Smooth muscle cell (in vitro differentiated cells): ENCODE measurements around the gene NOXO1. TPM values are rescaled to one million over a fixed set of nuclear protein-coding genes. Genes with fewer than 3 reads are reported as not detected.

Experiments used
- DNase-seq: peaks from one replicate; lab custom pipeline; 2025; ENCODE audit not compliant: unreplicated experiment; lab: John Stamatoyannopoulos, UW
- H2AFZ ChIP-seq: fragments of 200-600 bp; sonication (generic); 2 replicates; pipeline ENCODE4 v1.6.0; 2016; ENCODE audit warnings: antibody characterized with exemption, low read depth, mild to moderate bottlenecking
- H3F3A ChIP-seq: fragments of 200-600 bp; sonication (generic); 2 replicates; pipeline ENCODE4 v1.6.0; 2017; ENCODE audit warnings: antibody characterized with exemption, low read depth
- H3K27ac ChIP-seq: fragments of 200-600 bp; sonication (generic); 2 replicates; pipeline ENCODE4 v1.5.1; 2016; ENCODE audit warnings: low read depth, mild to moderate bottlenecking
- H3K27me3 ChIP-seq: fragments of 200-600 bp; sonication (generic); 2 replicates; pipeline ENCODE4 v1.6.1; 2016; ENCODE audit warnings: low read depth, mild to moderate bottlenecking
- H3K36me3 ChIP-seq: fragments of 200-600 bp; sonication (generic); 2 replicates; pipeline ENCODE4 v1.5.1; 2016; ENCODE audit warnings: low read depth
- H3K4me1 ChIP-seq: fragments of 200-600 bp; sonication (generic); 2 replicates; pipeline ENCODE4 v1.5.1; 2016; ENCODE audit warnings: low read depth
- H3K4me2 ChIP-seq: fragments of 200-600 bp; sonication (generic); 2 replicates; pipeline ENCODE4 v1.6.0; 2016; ENCODE audit warnings: mild to moderate bottlenecking
- H3K4me3 ChIP-seq: fragments of 200-600 bp; sonication (generic); 2 replicates; pipeline ENCODE4 v1.5.1; 2016; ENCODE audit warnings: mild to moderate bottlenecking
- H3K79me2 ChIP-seq: fragments of 200-600 bp; sonication (generic); 2 replicates; pipeline ENCODE4 v1.6.0; 2016; ENCODE audit warnings: low read depth, mild to moderate bottlenecking
- H3K9ac ChIP-seq: fragments of 200-600 bp; sonication (generic); 2 replicates; pipeline ENCODE4 v1.6.0; 2016; ENCODE audit warnings: low read depth
- H3K9me3 ChIP-seq: fragments of 200-600 bp; sonication (generic); replicated peaks from 2 replicates; pipeline ENCODE4 v1.5.1; 2016; ENCODE audit warnings: low read depth
- H4K20me1 ChIP-seq: fragments of 200-600 bp; sonication (generic); 2 replicates; pipeline ENCODE4 v1.6.0; 2016; ENCODE audit warnings: low read depth
- WGBS: methylation state at CpG from one replicate; pipeline ENCODE4 v1.1.7; 2016; ENCODE audit warnings: low lambda C conversion rate; 5-methylcytosine and 5-hydroxymethylcytosine counted together
- polyA plus RNA-seq: library from polyadenylated mRNA; unstranded; fragments of >200 nt; fragmentation: Nextera tagmentation; extraction: Ambion mirVana; gene quantifications from 2 replicates; pipeline ENCODE4 v1.2.1, GENCODE V29; 2016
- total RNA-seq: library from RNA; depleted of rRNA; stranded (reverse); fragments of >200 nt; gene quantifications from 2 replicates; pipeline ENCODE4 v1.2.3, GENCODE V29; 2014
- TF ChIP-seq, protein P1 (sequence below): fragments of 200-600 bp; sonication (generic); IDR thresholded peaks from 2 replicates; pipeline ENCODE4 v1.5.1; 2017; ENCODE audit warnings: borderline replicate concordance, mild to moderate bottlenecking, antibody characterized with exemption; ENCODE audit not compliant: insufficient read depth, poor library complexity, severe bottlenecking

NOXO1 gene
- total and polyA plus RNA-seq, 2 experiments from 2014 or later = 0.13 to 0.35 TPM

DNA sequence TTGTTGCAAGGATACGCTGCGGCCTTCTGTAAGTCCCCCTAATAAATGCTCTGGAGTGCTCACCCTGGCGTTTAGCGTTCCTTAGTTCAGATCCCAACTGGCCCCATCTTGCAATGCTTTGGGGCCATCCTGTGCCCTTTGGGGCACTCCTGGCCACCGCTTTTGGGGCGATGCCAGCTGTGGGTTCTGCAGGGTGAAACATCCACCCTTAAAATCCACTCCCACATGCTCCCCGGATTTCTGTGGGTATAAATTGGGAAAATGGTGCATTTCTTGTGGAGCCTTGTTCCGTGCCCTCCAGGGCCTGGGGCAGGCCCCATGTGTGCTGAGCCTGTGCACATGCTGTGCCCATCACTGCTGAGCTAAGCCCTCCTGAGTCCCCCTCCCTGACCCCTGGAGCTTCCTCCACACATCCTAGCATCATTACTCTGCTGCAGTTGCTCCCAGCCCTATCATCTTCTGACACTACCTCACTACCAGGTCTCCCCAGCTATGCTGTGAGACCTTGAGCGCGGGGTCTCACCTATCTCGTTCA lies 44.3 kb downstream of the NOXO1 start:
- no peak for DNase-seq
- H3K79me2 ChIP-seq = no peaks in the 10 kb centered on the region
- H3K4me3 ChIP-seq = no peak overlapping the region
- no peak overlapping the region for H2AFZ ChIP-seq
- no peaks in the 10 kb centered on the region for H3K9me3 ChIP-seq
- peaks cover under 1% of the 10 kb centered on the region for H3K4me1 ChIP-seq
- no peak overlapping the region for H3K27ac ChIP-seq
- no peak overlapping the region for H3K9ac ChIP-seq
- H4K20me1 ChIP-seq = no peaks in the 10 kb centered on the region
- no peaks in the 10 kb centered on the region for H3F3A ChIP-seq
- 98% methylated on average over 11 of the region's 11 CpGs for WGBS
- no peaks in the 10 kb centered on the region for H3K36me3 ChIP-seq
- TF ChIP-seq, protein P1, sequence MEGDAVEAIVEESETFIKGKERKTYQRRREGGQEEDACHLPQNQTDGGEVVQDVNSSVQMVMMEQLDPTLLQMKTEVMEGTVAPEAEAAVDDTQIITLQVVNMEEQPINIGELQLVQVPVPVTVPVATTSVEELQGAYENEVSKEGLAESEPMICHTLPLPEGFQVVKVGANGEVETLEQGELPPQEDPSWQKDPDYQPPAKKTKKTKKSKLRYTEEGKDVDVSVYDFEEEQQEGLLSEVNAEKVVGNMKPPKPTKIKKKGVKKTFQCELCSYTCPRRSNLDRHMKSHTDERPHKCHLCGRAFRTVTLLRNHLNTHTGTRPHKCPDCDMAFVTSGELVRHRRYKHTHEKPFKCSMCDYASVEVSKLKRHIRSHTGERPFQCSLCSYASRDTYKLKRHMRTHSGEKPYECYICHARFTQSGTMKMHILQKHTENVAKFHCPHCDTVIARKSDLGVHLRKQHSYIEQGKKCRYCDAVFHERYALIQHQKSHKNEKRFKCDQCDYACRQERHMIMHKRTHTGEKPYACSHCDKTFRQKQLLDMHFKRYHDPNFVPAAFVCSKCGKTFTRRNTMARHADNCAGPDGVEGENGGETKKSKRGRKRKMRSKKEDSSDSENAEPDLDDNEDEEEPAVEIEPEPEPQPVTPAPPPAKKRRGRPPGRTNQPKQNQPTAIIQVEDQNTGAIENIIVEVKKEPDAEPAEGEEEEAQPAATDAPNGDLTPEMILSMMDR = no peak
- no peak overlapping the region for H3K4me2 ChIP-seq
- H3K27me3 ChIP-seq = no peaks in the 10 kb centered on the region

DNA sequence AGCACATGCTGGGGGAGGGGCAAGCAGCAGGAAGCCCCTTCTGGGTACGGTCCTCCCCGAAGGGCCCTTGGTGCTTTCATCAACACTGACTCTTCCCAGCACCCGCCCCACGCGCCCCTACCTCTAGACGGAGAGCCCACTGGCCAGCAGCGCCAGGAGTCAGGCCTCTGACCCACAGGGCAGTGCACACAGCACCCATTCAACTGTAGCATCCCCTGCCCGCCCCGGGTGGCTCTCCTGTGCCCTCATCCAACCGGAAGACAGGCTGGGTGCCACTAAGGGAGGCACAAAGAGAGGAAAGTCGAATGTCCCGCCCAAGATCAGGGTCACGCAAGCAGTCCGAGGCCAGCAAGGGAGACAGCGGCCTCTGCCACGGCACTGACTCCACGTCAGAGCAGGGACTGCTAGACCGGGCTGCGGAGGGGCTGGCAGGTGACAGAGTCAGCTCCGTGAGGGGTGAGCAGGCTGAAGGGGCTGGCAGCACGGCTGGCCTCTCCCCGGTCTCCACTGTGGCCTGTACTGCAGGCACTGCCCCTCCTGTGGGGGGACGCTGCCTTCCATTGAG lies 48.1 kb downstream of the NOXO1 start:
- DNase-seq = no peak
- Histone ChIP-seq H3K4me1 (peaks cover 5% of the 10 kb centered on the region), H3K9ac (no peak overlapping the region), H3K4me3 (no peak overlapping the region), H3K27ac (no peak overlapping the region), H3K4me2 (no peak overlapping the region), H4K20me1 (no peaks in the 10 kb centered on the region), H3K36me3 (no peaks in the 10 kb centered on the region), H3K79me2 (no peaks in the 10 kb centered on the region), H3K27me3 (no peaks in the 10 kb centered on the region), H2AFZ (no peak overlapping the region), H3F3A (no peaks in the 10 kb centered on the region), H3K9me3 (no peaks in the 10 kb centered on the region)
- 83% methylated on average over 23 of the region's 23 CpGs for WGBS
- TF ChIP-seq, protein P1 = no peak

DNA sequence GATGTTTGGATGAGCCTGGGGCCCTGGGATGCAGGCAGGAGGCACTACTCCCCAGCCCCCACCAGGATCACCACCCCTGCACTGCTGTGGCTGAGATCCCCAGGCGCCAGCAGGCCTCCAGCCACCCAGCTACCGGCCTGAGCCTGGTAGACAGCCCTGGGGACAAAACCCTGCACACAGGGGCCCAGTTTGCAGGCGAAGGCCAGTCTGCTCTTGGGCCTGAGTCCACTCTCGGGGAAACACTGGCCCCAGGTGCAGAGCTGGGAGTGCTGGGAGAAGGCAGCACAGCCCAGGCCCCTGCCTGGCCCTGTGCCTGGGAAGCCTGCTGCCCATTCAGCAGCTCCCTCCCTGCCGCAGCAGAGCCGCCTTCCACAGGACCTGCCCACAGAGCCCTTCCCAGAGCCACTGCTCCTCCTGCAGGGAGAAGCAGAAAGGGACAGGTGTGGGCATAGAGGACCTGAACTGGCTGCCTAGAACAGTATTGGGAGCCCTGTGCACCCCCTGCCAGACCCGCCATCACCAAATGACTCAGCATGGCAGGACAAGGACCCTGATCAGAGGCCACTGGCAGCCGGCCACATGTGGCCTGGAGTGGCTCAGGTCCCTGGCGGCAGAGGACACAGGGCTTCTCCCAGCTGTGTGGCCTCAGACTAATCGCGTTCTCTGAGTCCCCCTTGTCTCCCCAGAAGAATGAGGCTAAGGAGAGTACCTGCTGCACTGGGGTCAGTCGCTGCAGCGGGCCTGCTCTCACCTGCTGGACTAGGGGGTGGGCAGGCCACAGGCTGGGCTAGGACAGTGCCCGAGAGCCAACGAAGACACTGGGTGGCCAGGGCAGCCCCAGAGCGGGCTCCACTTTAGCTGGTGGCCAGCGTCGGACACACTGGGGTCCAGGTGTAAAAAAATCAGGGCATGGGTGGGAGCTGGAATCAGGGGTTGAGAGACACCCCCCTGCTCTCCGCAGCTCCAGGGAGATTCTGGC lies 48.9 kb downstream of the NOXO1 start:
- no peak overlapping the region for H3K9ac ChIP-seq
- WGBS = 79% methylated on average over 19 of the region's 19 CpGs
- no peak for DNase-seq
- H3K36me3 ChIP-seq = no peaks in the 10 kb centered on the region
- no peaks in the 10 kb centered on the region for H3F3A ChIP-seq
- peaks cover 5% of the 10 kb centered on the region for H3K4me1 ChIP-seq
- no peaks in the 10 kb centered on the region for H3K27me3 ChIP-seq
- no peak overlapping the region for H2AFZ ChIP-seq
- no peak overlapping the region for H3K4me3 ChIP-seq
- TF ChIP-seq, protein P1 = no peak
- H3K9me3 ChIP-seq = no peaks in the 10 kb centered on the region
- no peak overlapping the region for H3K4me2 ChIP-seq
- no peak overlapping the region for H3K27ac ChIP-seq
- H3K79me2 ChIP-seq = no peaks in the 10 kb centered on the region
- H4K20me1 ChIP-seq = no peaks in the 10 kb centered on the region
